Body of pancreas (tissue), 4 donors: ENCODE data around the gene PPFIBP2. TPM values are rescaled to one million over a fixed set of nuclear protein-coding genes. Genes with fewer than 3 reads are reported as not detected.

Experiments used
- ATAC-seq: fragments of 150-250 bp; one replicate; pipeline ENCODE4 v1.9.1; 2016
- DNase-seq, 4 donors: peaks; one replicate each; pipeline ENCODE4 v3.0.0-alpha.2; 2019
- H3K27ac ChIP-seq, 4 donors: fragments of 200-600 bp; sonication (generic); 1 replicate in 3 of 4; 2 replicates in 1 of 4; pipeline versions ENCODE4 v1.5.1 to v1.6.1; 2016 to 2019; ENCODE audit warnings: mild to moderate bottlenecking in 1 of 4, mixed read lengths in 1 of 4, moderate library complexity in 1 of 4
- H3K27me3 ChIP-seq, 2 donors: fragments of 200-600 bp; sonication (generic); one replicate each; pipeline ENCODE4 v1.6.0; 2016; ENCODE audit warnings: mild to moderate bottlenecking in 1 of 2
- H3K36me3 ChIP-seq, 2 donors: fragments of 200-600 bp; sonication (generic); replicated peaks in 1 of 2; 2 replicates each; pipeline ENCODE4 v1.5.1; 2016; ENCODE audit warnings: low read depth in 2 of 2; ENCODE audit not compliant: insufficient read depth in 1 of 2
- H3K4me1 ChIP-seq: fragments of 200-600 bp; sonication (generic); one replicate; pipeline ENCODE4 v1.6.0; 2016
- H3K4me3 ChIP-seq, 2 donors: fragments of 200-600 bp; sonication (generic); 1 replicate in 1 of 2; 2 replicates in 1 of 2; pipeline ENCODE4 v1.5.1; 2016 to 2019
- H3K9me3 ChIP-seq, 3 donors: fragments of 200-600 bp; sonication (generic); 1 replicate in 2 of 3; 2 replicates in 1 of 3; pipeline ENCODE4 v1.5.1; 2016
- POLR2A ChIP-seq, 3 donors: fragments of 450-650 bp; IDR thresholded peaks; one replicate each; pipeline ENCODE4 v1.6.1; 2016; ENCODE audit warnings: antibody characterized with exemption in 3 of 3, mild to moderate bottlenecking in 2 of 3
- WGBS, 2 donors: methylation state at CpG; one replicate each; pipeline ENCODE4 v1.1.5; 2017; 5-methylcytosine and 5-hydroxymethylcytosine counted together
- intact Hi-C: fragments of 100-400 bp; cut with DNase I; formaldehyde crosslinking; loops from one replicate; pipeline ENCODE4 v1.15.1; 2023
- total RNA-seq, 2 donors: library from RNA; depleted of rRNA; stranded (reverse); fragments of >200 nt; gene quantifications; one replicate each; pipeline ENCODE4 v1.1.0, GENCODE V29; 2016
- TF ChIP-seq, protein P1 (sequence below), 7 experiments: fragments of 450-650 bp in 4 of 7; fragments of 200-600 bp in 3 of 7; sonication (generic) in 3 of 7; IDR thresholded peaks; one replicate each; pipeline ENCODE4 v1.5.1; 2016 to 2019; ENCODE audit warnings: antibody characterized with exemption in 7 of 7

The PPFIBP2 gene
- total RNA-seq, 2 donors from 2014 or later, result 34.9 to 35.3 TPM

DNA sequence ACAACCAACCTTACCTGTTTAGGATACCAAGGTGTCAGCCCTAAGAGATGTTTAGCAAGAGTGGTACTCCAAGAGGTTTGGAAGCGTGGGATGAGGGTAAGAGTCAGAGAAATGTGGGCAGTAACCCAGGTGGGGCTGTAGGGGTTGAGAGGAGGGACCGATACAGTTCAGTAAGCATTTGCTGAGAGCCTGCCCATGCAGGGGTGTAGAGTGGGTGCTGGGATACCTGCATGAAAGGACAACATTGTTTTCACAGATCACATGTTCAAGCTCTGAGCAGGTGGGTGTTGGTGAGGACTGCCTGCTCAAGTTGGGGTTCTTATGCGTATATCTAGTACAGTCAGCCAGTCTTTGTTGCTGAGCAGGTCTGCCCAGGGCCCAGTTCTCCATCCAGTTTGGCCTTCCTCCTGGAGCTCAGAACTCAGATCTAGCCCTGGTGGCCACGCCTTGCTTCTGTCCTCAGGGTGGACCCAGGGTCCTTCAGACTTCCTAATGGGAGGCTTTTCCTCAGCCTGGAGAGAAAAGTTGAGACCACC, 14.8 kb downstream of the PPFIBP2 start:
- Histone ChIP-seq H3K4me3 (no peak overlapping the region), H3K36me3 (no peaks in the 10 kb centered on the region), H3K27ac (no peak overlapping the region), H3K27me3 (no peaks in the 10 kb centered on the region), H3K4me1 (peaks cover 5% of the 10 kb centered on the region), H3K9me3 (no peaks in the 10 kb centered on the region)
- no peak for TF ChIP-seq POLR2A (IDR thresholded peaks at IDR 0.05)
- TF ChIP-seq, protein P1, sequence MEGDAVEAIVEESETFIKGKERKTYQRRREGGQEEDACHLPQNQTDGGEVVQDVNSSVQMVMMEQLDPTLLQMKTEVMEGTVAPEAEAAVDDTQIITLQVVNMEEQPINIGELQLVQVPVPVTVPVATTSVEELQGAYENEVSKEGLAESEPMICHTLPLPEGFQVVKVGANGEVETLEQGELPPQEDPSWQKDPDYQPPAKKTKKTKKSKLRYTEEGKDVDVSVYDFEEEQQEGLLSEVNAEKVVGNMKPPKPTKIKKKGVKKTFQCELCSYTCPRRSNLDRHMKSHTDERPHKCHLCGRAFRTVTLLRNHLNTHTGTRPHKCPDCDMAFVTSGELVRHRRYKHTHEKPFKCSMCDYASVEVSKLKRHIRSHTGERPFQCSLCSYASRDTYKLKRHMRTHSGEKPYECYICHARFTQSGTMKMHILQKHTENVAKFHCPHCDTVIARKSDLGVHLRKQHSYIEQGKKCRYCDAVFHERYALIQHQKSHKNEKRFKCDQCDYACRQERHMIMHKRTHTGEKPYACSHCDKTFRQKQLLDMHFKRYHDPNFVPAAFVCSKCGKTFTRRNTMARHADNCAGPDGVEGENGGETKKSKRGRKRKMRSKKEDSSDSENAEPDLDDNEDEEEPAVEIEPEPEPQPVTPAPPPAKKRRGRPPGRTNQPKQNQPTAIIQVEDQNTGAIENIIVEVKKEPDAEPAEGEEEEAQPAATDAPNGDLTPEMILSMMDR (IDR thresholded peaks at IDR 0.05), result no peak
- intact Hi-C loops, result no loop called here
- WGBS, 2 donors, result 80 to 88% methylated on average over 4 of the region's 4 CpGs
- no peak for DNase-seq
- ATAC-seq, result no peak

DNA sequence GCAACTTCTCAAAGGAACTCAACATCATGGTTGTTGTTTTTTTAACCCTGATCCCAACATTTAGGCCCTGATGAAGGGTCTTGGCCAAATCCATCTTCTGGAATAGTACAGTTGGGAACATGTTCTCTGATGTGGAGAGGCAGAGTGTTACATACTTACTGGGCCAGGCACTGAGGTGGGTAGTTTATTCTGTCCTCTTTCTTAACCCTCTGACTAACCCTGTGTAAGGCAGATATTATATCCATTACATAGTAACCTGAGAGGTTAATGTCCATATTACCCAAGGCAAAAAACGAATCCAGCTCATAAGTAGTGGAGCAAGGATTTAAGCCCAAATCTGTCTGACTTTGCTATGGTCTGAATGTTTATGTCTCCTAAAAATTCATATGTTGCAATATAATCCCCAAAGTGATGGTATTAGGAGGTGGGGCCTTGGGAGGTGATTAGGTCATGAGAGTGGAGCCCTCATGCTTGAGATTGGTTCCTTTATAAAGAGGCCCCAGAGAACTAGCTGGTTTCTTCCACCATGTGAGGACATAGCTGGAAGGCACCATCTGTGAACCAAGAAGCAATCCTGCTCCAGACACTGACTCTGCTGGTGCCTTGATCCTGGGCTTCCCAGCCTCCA, 16.3 kb downstream of the PPFIBP2 start:
- peaks cover 7% of the 10 kb centered on the region for H3K4me1 ChIP-seq
- 96 to 100% methylated on average over 1 of the region's 1 CpG for WGBS, 2 donors
- ATAC-seq, result no peak

DNA sequence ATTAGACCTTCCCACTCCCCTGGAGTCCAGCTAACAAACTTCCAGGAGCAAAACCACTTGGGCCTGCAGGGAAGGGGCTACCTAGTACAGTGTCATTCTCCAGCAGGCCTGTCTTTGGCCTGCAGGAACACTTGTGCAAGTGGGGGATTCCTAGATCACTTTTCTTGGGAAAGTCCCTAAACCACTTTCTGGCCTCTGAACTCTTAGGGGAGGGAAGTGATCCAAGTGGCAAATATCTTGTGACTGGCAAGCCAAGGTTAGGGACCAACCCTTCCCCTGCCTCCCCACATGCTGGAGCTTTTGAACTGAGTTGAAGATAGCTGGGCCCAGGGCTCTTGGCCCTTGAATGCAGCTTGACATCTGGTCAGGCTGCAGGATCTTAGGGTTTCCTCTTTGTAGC, 17.2 kb downstream of the PPFIBP2 start:
- DNase-seq (no peak), ATAC-seq (no peak)
- intact Hi-C loops, result no loop called here
- TF ChIP-seq POLR2A (IDR thresholded peaks at IDR 0.05), result no peak
- TF ChIP-seq, protein P1 (IDR thresholded peaks at IDR 0.05), result no peak
- Histone ChIP-seq H3K4me3 (no peak overlapping the region), H3K27me3 (no peaks in the 10 kb centered on the region), H3K9me3 (no peaks in the 10 kb centered on the region), H3K4me1 (peaks cover 9% of the 10 kb centered on the region), H3K36me3 (no peaks in the 10 kb centered on the region), H3K27ac (no peak overlapping the region)

More for the DNA sequence above, 16.3 kb downstream of the PPFIBP2 start:
- intact Hi-C loops, result no loop called here
- Histone ChIP-seq H3K9me3 (no peaks in the 10 kb centered on the region), H3K36me3 (no peaks in the 10 kb centered on the region), H3K27ac (no peak overlapping the region), H3K4me3 (no peak overlapping the region), H3K27me3 (no peaks in the 10 kb centered on the region)
- TF ChIP-seq POLR2A (IDR thresholded peaks at IDR 0.05), result no peak
- TF ChIP-seq, protein P1 (IDR thresholded peaks at IDR 0.05), result no peak
- DNase-seq, result no peak

DNA sequence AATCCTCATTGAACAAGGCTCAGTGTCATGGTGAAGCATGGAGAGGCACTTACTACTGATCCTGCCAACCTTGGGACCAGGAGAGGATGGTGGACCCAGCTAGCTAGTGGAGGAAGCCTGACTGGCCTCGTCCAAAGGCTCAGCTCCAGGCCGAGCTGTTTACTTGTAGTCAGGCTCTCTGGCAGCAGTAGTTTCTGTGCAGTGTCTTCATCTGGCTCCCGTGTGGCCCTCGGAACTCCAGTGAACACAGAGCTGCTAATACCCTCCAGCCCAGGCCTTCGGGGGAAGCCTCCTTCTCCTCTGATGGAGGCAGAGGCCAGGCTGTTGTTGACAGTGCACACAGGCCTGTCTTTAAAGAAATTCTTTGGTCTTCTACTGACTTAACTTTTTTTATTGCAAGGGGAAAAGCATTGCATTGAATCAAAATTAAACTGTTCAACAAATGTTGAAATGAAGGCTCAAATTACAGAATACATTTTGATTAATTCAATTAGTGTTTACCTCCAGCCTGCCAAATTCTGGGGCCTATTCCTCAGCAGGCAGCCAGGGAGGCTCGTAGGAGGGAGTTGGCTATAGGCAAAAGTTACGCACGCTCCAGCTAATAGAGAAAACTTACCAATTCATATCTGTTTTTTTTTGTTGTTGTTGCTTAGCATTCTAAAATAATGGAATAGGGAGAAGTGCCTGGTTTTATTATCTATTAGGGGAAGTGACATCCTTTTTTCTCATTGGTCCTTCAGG, 18.8 kb downstream of the PPFIBP2 start:
- TF ChIP-seq, protein P1 (IDR thresholded peaks at IDR 0.05), result no peak
- TF ChIP-seq POLR2A (IDR thresholded peaks at IDR 0.05), result no peak
- Histone ChIP-seq H3K27ac (no peak overlapping the region), H3K9me3 (no peaks in the 10 kb centered on the region), H3K4me1 (peaks cover 9% of the 10 kb centered on the region), H3K36me3 (no peaks in the 10 kb centered on the region), H3K4me3 (no peak overlapping the region), H3K27me3 (no peaks in the 10 kb centered on the region)
- DNase-seq, result no peak
- 85 to 87% methylated on average over 6 to 8 of the region's 8 CpGs for WGBS, 2 donors
- intact Hi-C loops, result no loop called here
- no peak for ATAC-seq
